B cell (primary cell): ENCODE results near the gene NMT1. TPM values are rescaled to one million over a fixed set of nuclear protein-coding genes. Genes with fewer than 3 reads are reported as not detected.
"Not testable (repeated sequence)": the region's sequence is repeated elsewhere in the genome, so short reads cannot be mapped to it uniquely, and the experiment has no call there.

Experiments
- ATAC-seq: fragments of 200-7000 bp; cut with Tn5 transposase; one replicate; pipeline ENCODE4 v1.10.0; 2021; ENCODE audit warnings: low read depth, mild to moderate bottlenecking, moderate number of reproducible peaks, moderate library complexity
- CTCF ChIA-PET: fragments of 350-600 bp; sonication (Branson Sonifier 250); formaldehyde crosslinking; loops from one replicate; lab custom pipeline; 2021; ENCODE audit warnings: antibody characterized with exemption, inconsistent platforms; lab: Charles Lee
- POLR2A ChIA-PET: fragments of 350-600 bp; sonication (Branson Sonifier 250); formaldehyde crosslinking; loops from one replicate; lab custom pipeline; 2021; ENCODE audit warnings: antibody characterized with exemption; lab: Charles Lee
- DNase-seq: peaks from one replicate; pipeline ENCODE4 v3.0.0; 2013
- H2AFZ ChIP-seq: 2 replicates; pipeline ENCODE4 v1.6.1; 2012; ENCODE audit warnings: mild to moderate bottlenecking, low read depth, low read length; ENCODE audit not compliant: insufficient read depth, poor library complexity, severe bottlenecking
- H3K27ac ChIP-seq, 2 donors: 1 replicate in 1 of 2; 2 replicates in 1 of 2; pipeline ENCODE4 v1.5.1; 2012 to 2013; ENCODE audit warnings: low read length in 2 of 2, mild to moderate bottlenecking in 2 of 2, moderate library complexity in 1 of 2
- H3K27me3 ChIP-seq, 4 experiments: fragments of 200-600 bp in 1 of 4; sonication (generic) in 1 of 4; replicated peaks in 1 of 4; 1 replicate in 2 of 4; 2 replicates in 2 of 4; pipeline versions ENCODE4 v1.6.1 to v1.7.0; 2013 to 2016; ENCODE audit warnings: low read length in 3 of 4, mild to moderate bottlenecking in 2 of 4, mixed read lengths in 1 of 4, moderate library complexity in 1 of 4; ENCODE audit not compliant: insufficient read depth in 4 of 4, control insufficient read depth in 3 of 4; ENCODE audit errors: control extremely low read depth in 1 of 4
- H3K36me3 ChIP-seq, 2 experiments: replicated peaks in 1 of 2; 1 replicate in 1 of 2; 2 replicates in 1 of 2; pipeline versions ENCODE4 v1.6.1 to v1.7.1; 2013; ENCODE audit warnings: low read length in 1 of 2; ENCODE audit not compliant: insufficient read depth in 2 of 2, control insufficient read depth in 1 of 2; ENCODE audit errors: control extremely low read depth in 1 of 2, extremely low read depth in 1 of 2
- H3K4me1 ChIP-seq, 2 donors: fragments of 200-600 bp in 1 of 2; sonication (generic) in 1 of 2; 1 replicate in 1 of 2; 2 replicates in 1 of 2; pipeline versions ENCODE4 v1.5.1 to v1.6.1; 2013 to 2017; ENCODE audit warnings: low read length in 2 of 2; ENCODE audit not compliant: control insufficient read depth in 2 of 2, insufficient read depth in 2 of 2
- H3K4me2 ChIP-seq: replicated peaks from 2 replicates; pipeline ENCODE3; 2012; ENCODE audit warnings: mild to moderate bottlenecking, low read depth, low read length; ENCODE audit not compliant: poor library complexity, severe bottlenecking
- H3K4me3 ChIP-seq, 5 experiments: fragments of 200-600 bp in 1 of 5; sonication (generic) in 1 of 5; 1 replicate in 3 of 5; 2 replicates in 2 of 5; pipeline versions ENCODE4 v1.5.1 to v1.7.0; 2011 to 2016; ENCODE audit warnings: low read length in 4 of 5, mild to moderate bottlenecking in 4 of 5, low read depth in 2 of 5, control low read depth in 1 of 5, moderate library complexity in 1 of 5; ENCODE audit not compliant: insufficient read depth in 1 of 5; ENCODE audit errors: control extremely low read depth in 1 of 5, extremely low read depth in 1 of 5
- H3K79me2 ChIP-seq: fragments of 200-600 bp; sonication (generic); one replicate; pipeline ENCODE4 v1.6.0; 2016; ENCODE audit warnings: low read length; ENCODE audit not compliant: control insufficient read depth, insufficient read depth
- H3K9ac ChIP-seq: fragments of 200-600 bp; sonication (generic); 2 replicates; pipeline ENCODE4 v1.6.1; 2017; ENCODE audit warnings: mild to moderate bottlenecking, low read length, moderate library complexity
- H3K9me3 ChIP-seq, 3 donors: one replicate each; pipeline versions ENCODE4 v1.6.1 to v1.7.1; 2013; ENCODE audit warnings: low read length in 2 of 3; ENCODE audit not compliant: control insufficient read depth in 2 of 3, insufficient read depth in 1 of 3; ENCODE audit errors: control extremely low read depth in 1 of 3
- H4K20me1 ChIP-seq: 2 replicates; pipeline ENCODE4 v1.6.0; 2012; ENCODE audit warnings: mild to moderate bottlenecking, low read length; ENCODE audit not compliant: insufficient read depth, control insufficient read depth, poor library complexity, severe bottlenecking
- H3K27ac Mint-ChIP-seq: one replicate; pipeline ENCODE4 v1.8.0; 2021; ENCODE audit warnings: mixed read lengths
- H3K27me3 Mint-ChIP-seq: one replicate; pipeline ENCODE4 v1.8.0; 2021; ENCODE audit warnings: mixed read lengths
- H3K4me1 Mint-ChIP-seq: one replicate; pipeline ENCODE4 v1.8.0; 2021; ENCODE audit warnings: mixed read lengths
- H3K4me3 Mint-ChIP-seq: one replicate; pipeline ENCODE4 v1.8.0; 2021; ENCODE audit warnings: mixed read lengths
- H3K9me3 Mint-ChIP-seq: one replicate; pipeline ENCODE4 v1.8.0; 2022; ENCODE audit warnings: mixed read lengths; ENCODE audit not compliant: insufficient read depth
- EZH2 ChIP-seq: IDR thresholded peaks from 2 replicates; pipeline ENCODE4 v1.6.1; 2012; ENCODE audit warnings: borderline replicate concordance, low read depth, mild to moderate bottlenecking, moderate library complexity, low read length; ENCODE audit not compliant: insufficient read depth, poor library complexity, severe bottlenecking
- WGBS: methylation state at CpG from one replicate; pipeline ENCODE4 v1.1.5; 2013; ENCODE audit warnings: missing lambda C conversion rate; ENCODE audit not compliant: insufficient coverage; 5-methylcytosine and 5-hydroxymethylcytosine counted together
- intact Hi-C: fragments of 100-400 bp; cut with micrococcal nuclease; formaldehyde crosslinking; loops from one replicate; pipeline ENCODE4 v1.10.0; 2022
- polyA plus RNA-seq: library from polyadenylated mRNA; depleted of rRNA; stranded (reverse); fragments of >200 nt; gene quantifications from 2 replicates; pipeline ENCODE4 v1.2.3, GENCODE V29; 2012
- total RNA-seq, 2 donors: library from RNA; stranded (reverse); fragments of 120-200 nt in 1 of 2; gene quantifications; 1 replicate in 1 of 2; 2 replicates in 1 of 2; pipeline versions ENCODE4 v1.2.3 to v1.2.4, GENCODE V29; 2013 to 2022
- TF ChIP-seq, protein P1 (sequence below): fragments of 200-600 bp; IDR thresholded peaks from one replicate; pipeline ENCODE4 v1.8.0; 2022; ENCODE audit warnings: antibody characterized with exemption, mild to moderate bottlenecking

NMT1 gene
- total and polyA plus RNA-seq, 2 donors (not counting 1 experiment from before 2014, with no cell fraction given), result 30.1 to 134 TPM

DNA sequence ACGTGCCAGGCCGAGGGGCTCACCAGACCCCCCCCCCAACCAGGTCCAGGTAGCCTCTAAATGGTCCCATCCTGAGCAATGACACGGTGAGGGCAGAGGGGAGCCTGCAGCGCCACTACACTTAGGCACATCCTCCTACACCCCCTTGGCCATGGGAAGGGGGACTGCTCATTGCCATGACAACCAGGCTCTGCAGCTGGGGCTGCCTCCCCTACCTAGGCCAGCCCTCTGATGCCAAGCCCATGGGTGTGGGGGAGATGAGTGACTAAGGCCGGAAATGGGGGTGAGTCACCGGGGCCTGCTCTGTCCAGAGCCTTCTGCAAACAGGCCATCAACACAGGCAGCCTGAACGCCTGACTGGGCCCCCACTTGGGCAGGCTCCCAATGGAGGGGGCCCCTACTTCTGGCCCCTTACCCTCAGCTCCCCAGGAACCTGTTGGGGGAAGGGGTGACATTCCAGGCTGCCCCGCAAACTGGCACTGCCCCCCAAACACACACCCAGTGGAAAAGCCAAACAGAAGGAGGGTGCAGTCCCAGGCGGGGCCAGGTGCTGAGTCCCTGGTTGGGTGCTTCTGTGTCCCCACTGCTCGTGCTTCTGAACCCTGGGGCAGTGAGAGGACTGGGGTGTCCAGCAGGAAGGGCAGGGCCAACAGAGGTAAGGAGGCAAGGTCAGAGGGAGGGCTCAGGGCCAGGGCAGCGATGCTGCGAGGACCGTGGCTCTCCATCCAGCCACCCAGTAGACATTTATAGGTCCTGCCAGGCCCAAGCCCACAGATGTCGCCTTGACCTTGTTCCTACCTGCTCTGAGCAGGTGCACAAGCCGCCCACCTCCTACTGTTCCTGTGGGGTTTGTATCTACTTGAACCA is 63.0 kb downstream of the NMT1 start:
- Mint-ChIP-seq H3K4me1 (no peaks in the 10 kb centered on the region), H3K4me3 (no peak overlapping the region), H3K9me3 (no peaks in the 10 kb centered on the region), H3K27me3 (peaks cover 5% of the 10 kb centered on the region), H3K27ac (no peak overlapping the region)
- H2AFZ ChIP-seq, result no peak overlapping the region
- TF ChIP-seq, protein P1, sequence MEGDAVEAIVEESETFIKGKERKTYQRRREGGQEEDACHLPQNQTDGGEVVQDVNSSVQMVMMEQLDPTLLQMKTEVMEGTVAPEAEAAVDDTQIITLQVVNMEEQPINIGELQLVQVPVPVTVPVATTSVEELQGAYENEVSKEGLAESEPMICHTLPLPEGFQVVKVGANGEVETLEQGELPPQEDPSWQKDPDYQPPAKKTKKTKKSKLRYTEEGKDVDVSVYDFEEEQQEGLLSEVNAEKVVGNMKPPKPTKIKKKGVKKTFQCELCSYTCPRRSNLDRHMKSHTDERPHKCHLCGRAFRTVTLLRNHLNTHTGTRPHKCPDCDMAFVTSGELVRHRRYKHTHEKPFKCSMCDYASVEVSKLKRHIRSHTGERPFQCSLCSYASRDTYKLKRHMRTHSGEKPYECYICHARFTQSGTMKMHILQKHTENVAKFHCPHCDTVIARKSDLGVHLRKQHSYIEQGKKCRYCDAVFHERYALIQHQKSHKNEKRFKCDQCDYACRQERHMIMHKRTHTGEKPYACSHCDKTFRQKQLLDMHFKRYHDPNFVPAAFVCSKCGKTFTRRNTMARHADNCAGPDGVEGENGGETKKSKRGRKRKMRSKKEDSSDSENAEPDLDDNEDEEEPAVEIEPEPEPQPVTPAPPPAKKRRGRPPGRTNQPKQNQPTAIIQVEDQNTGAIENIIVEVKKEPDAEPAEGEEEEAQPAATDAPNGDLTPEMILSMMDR, result no peak
- no peak for TF ChIP-seq EZH2
- H3K79me2 ChIP-seq, result no peaks in the 10 kb centered on the region
- H3K4me3 ChIP-seq, result no peak overlapping the region
- no peak for DNase-seq
- no peak overlapping the region for H3K9ac ChIP-seq
- ChIA-PET POLR2A (interaction anchor here (0.7 kb wide), 1 partner anchor 12 kb away, joined by 9 read pairs; no protein-coding TSS in a partner anchor), CTCF (interaction anchor here (1.5 kb wide), 1 partner anchor 25 kb away, joined by 6 read pairs; no protein-coding TSS in a partner anchor)
- no peaks in the 10 kb centered on the region for H3K36me3 ChIP-seq
- no peaks in the 10 kb centered on the region for H4K20me1 ChIP-seq
- H3K27me3 ChIP-seq, result peaks cover 0 to 7% (median 0%) of the 10 kb centered on the region in 4 experiments
- no peaks in the 10 kb centered on the region for H3K9me3 ChIP-seq
- no peak overlapping the region for H3K4me2 ChIP-seq
- H3K27ac ChIP-seq, result no peak overlapping the region
- 80% methylated on average over 10 of the region's 15 CpGs for WGBS
- ATAC-seq, result peak; percentile 73
- intact Hi-C loops, result no loop called here
- no peaks in the 10 kb centered on the region for H3K4me1 ChIP-seq

DNA sequence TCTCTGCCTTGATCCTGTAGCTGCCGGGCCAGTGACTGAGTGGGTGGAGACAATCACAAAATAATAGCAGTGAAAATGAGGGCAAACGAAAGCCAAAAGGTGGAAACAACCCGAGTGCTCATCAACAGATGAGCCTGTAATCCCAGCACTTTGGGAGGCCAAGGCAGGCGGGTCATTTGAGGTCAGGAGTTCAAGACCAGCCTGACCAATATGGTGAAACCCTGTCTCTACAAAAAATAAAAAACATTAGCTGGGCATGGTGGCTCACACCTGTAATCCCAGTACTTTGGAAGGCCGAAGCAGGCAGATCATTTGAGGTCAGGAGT is 63.6 kb downstream of the NMT1 start:
- H3K27me3 ChIP-seq, H3K4me1 Mint-ChIP-seq, ATAC-seq, H3K79me2 ChIP-seq, H3K4me3 Mint-ChIP-seq, H3K27me3 Mint-ChIP-seq, H3K36me3 ChIP-seq, H3K4me2 ChIP-seq, H2AFZ ChIP-seq, H3K4me1 ChIP-seq, H3K27ac ChIP-seq, DNase-seq, H4K20me1 ChIP-seq, CTCF ChIA-PET, H3K27ac Mint-ChIP-seq, H3K9me3 ChIP-seq, H3K9me3 Mint-ChIP-seq, H3K9ac ChIP-seq, intact Hi-C loops, H3K4me3 ChIP-seq: not testable (repeated sequence)
- POLR2A ChIA-PET, result interaction anchor here (1.2 kb wide), 1 partner anchor 10 kb away, joined by 4 read pairs; the partner anchor contains the start of gene ACBD4
- WGBS, result 82% methylated on average over 5 of the region's 5 CpGs
